Hepatocyte (in vitro differentiated cells): ENCODE measurements around the gene IMMP2L.

Experiments
- CTCF ChIP-seq: fragments of 200-600 bp; sonication (generic); IDR thresholded peaks from 2 replicates; pipeline ENCODE4 v1.5.1; 2016; ENCODE audit warnings: antibody characterized with exemption, mild to moderate bottlenecking; ENCODE audit not compliant: poor library complexity
- EZH2 ChIP-seq: fragments of 200-600 bp; sonication (generic); IDR thresholded peaks from 2 replicates; pipeline ENCODE4 v1.6.1; 2016; ENCODE audit warnings: antibody characterized with exemption, mild to moderate bottlenecking, borderline replicate concordance

- TF ChIP-seq CTCF: no peak
- no peak for TF ChIP-seq EZH2
These were observed 162.2 kb downstream of the IMMP2L start for GRCh38 chr7:111400088-111400487.
